K562 (cell line): ENCODE data around the gene NR6A1. TPM values are rescaled to one million over a fixed set of nuclear protein-coding genes. Genes with fewer than 3 reads are reported as not detected.
A peak's percentile ranks its signal among the peaks of the same experiment; 100 is the strongest.

Experiments
- ATAC-seq: fragments of 200-7000 bp; cut with Tn5 transposase; 3 replicates; pipeline ENCODE4 v1.9.1; 2020; ENCODE audit warnings: moderate library complexity
- BruUV-seq: library from RNA; stranded (reverse); fragments of 400-500 nt; replicated peaks from 2 replicates; lab custom pipeline; 2021; lab: Mats Ljungman, UMichigan
- CTCF ChIA-PET: fragments of 300-600 bp; formaldehyde crosslinking; extraction: SDS; loops from one replicate; lab custom pipeline; 2021; ENCODE audit warnings: low intra/inter-chr PET ratio; lab: Yijun Ruan, JAX
- POLR2A ChIA-PET: fragments of 300-600, 350-650 bp; sonication (Branson Sonifier 250); formaldehyde crosslinking; extraction: SDS; loops from one replicate; lab custom pipeline; 2021; ENCODE audit warnings: antibody characterized with exemption, inconsistent platforms; lab: Yijun Ruan, JAX
- DNase-seq, 4 experiments: peaks; one replicate each; pipeline versions ENCODE4 v3.0.0 to v3.0.0-alpha.2; 2011 to 2018; ENCODE audit warnings: low spot score in 3 of 4, mixed read lengths in 3 of 4; ENCODE audit errors: extremely low read depth in 1 of 4
- FAIRE-seq: peaks from 2 replicates; lab custom pipeline; 2011; peaks lifted over from hg19 to GRCh38; lab: Jason Lieb, UNC
- H2AFZ ChIP-seq: 2 replicates; pipeline ENCODE4 v1.6.0; 2011; ENCODE audit warnings: low read depth, low read length, control low read depth, inconsistent platforms
- H3K27ac ChIP-seq: fragments of 200-600 bp; 3 replicates; pipeline ENCODE4 v1.8.0; 2011; ENCODE audit warnings: low read depth, mild to moderate bottlenecking, control low read depth, inconsistent platforms, low read length, moderate library complexity, mixed read lengths; ENCODE audit errors: extremely low read depth
- H3K27me3 ChIP-seq, 2 experiments: fragments of 300-600 bp in 1 of 2; 2 replicates in 1 of 2; 3 replicates in 1 of 2; pipeline versions ENCODE4 v1.6.0 to v1.8.0; 2011; ENCODE audit warnings: inconsistent platforms in 2 of 2, low read length in 2 of 2, mild to moderate bottlenecking in 1 of 2, mixed read lengths in 1 of 2, moderate library complexity in 1 of 2; ENCODE audit not compliant: control insufficient read depth in 2 of 2, insufficient read depth in 2 of 2
- H3K36me3 ChIP-seq: fragments of 300-600 bp; 3 replicates; pipeline ENCODE4 v1.8.0; 2011; ENCODE audit warnings: mild to moderate bottlenecking, low read length, inconsistent platforms; ENCODE audit not compliant: control insufficient read depth, insufficient read depth
- H3K4me1 ChIP-seq, 2 experiments: fragments of 200-600 bp in 1 of 2; replicated peaks in 1 of 2; 2 replicates in 1 of 2; 3 replicates in 1 of 2; pipeline versions ENCODE4 v1.5.1 to v1.8.0; 2011; ENCODE audit warnings: inconsistent platforms in 2 of 2, low read length in 2 of 2, mild to moderate bottlenecking in 1 of 2, mixed read lengths in 1 of 2, moderate library complexity in 1 of 2; ENCODE audit not compliant: control insufficient read depth in 2 of 2, insufficient read depth in 2 of 2
- H3K4me2 ChIP-seq: 2 replicates; pipeline ENCODE4 v1.6.1; 2011; ENCODE audit warnings: low read length, control low read depth, inconsistent platforms, mixed read lengths; ENCODE audit not compliant: insufficient read depth
- H3K4me3 ChIP-seq: fragments of 200-600 bp; sonication (generic), shearing (Covaris generic); 2 replicates; pipeline ENCODE4 v1.5.1; 2016; ENCODE audit warnings: control low read depth, inconsistent platforms
- H3K79me2 ChIP-seq: fragments of 200-600 bp; 3 replicates; pipeline ENCODE4 v1.8.0; 2011; ENCODE audit warnings: low read length, inconsistent platforms; ENCODE audit not compliant: control insufficient read depth, insufficient read depth
- H3K9ac ChIP-seq, 2 experiments: 2 replicates each; pipeline versions ENCODE4 v1.6.0 to v1.6.1; 2011; ENCODE audit warnings: low read depth in 2 of 2, low read length in 2 of 2, control low read depth in 1 of 2, inconsistent platforms in 1 of 2, mild to moderate bottlenecking in 1 of 2, mixed read lengths in 1 of 2; ENCODE audit not compliant: insufficient read depth in 1 of 2
- H3K9me1 ChIP-seq: one replicate; pipeline ENCODE4 v1.6.0; 2011; ENCODE audit warnings: inconsistent platforms, mild to moderate bottlenecking, low read length, moderate library complexity; ENCODE audit not compliant: control insufficient read depth, insufficient read depth
- H3K9me3 ChIP-seq: replicated peaks from 2 replicates; pipeline ENCODE4 v1.5.1; 2011; ENCODE audit warnings: low read depth, low read length, inconsistent platforms; ENCODE audit not compliant: control insufficient read depth, insufficient read depth
- H4K20me1 ChIP-seq: replicated peaks from 2 replicates; pipeline ENCODE4 v1.6.1; 2011; ENCODE audit warnings: low read length, inconsistent platforms, mixed read lengths; ENCODE audit not compliant: control insufficient read depth, insufficient read depth
- BRD9 ChIP-seq: fragments of 450-650 bp; IDR thresholded peaks from 2 replicates; pipeline ENCODE4 v1.6.1; 2018; ENCODE audit warnings: low read depth; ENCODE audit not compliant: partially characterized antibody
- C11orf30 ChIP-seq: fragments of 450-650 bp; IDR thresholded peaks from 2 replicates; pipeline ENCODE4 v1.6.1; 2016; ENCODE audit warnings: low read depth, mild to moderate bottlenecking
- HNRNPK ChIP-seq: fragments of 200-400 bp; formaldehyde crosslinking; IDR thresholded peaks from one replicate; pipeline ENCODE4 v1.6.1; 2018; ENCODE audit warnings: mild to moderate bottlenecking, low read depth, low read length; ENCODE audit not compliant: poor library complexity, severe bottlenecking
- RBM22 ChIP-seq: fragments of 200-400 bp; formaldehyde crosslinking; IDR thresholded peaks from 2 replicates; pipeline ENCODE4 v1.6.1; 2018; ENCODE audit warnings: low read length, low read depth; ENCODE audit not compliant: poor library complexity, severe bottlenecking
- STAT5A ChIP-seq: IDR thresholded peaks from 2 replicates; pipeline ENCODE4 v1.6.1; 2012; ENCODE audit warnings: low read length, inconsistent platforms, borderline replicate concordance
- ZBTB8A ChIP-seq: fragments of 450-650 bp; IDR thresholded peaks from 2 replicates; pipeline ENCODE4 v1.6.1; 2018; ENCODE audit warnings: mild to moderate bottlenecking, moderate library complexity; ENCODE audit not compliant: partially characterized antibody
- ZC3H8 ChIP-seq: fragments of 450-650 bp; IDR thresholded peaks from 2 replicates; pipeline ENCODE4 v1.6.1; 2017
- WGBS: fragments of 100-300 bp; shearing (Covaris generic); methylation state at CpG from one replicate; pipeline ENCODE4 v1.1.6; 2016; ENCODE audit warnings: low coverage, mixed read lengths; ENCODE audit not compliant: insufficient coverage; ENCODE audit errors: missing lambda C conversion rate; 5-methylcytosine and 5-hydroxymethylcytosine counted together
- in situ Hi-C: fragments of 300-500 bp; cut with MboI; formaldehyde crosslinking; loops from 4 replicates; pipeline ENCODE4 v1.15.0; 2018; ENCODE audit warnings: inconsistent platforms, mixed read lengths
- intact Hi-C: fragments of 100-400 bp; cut with micrococcal nuclease; formaldehyde crosslinking; loops from 2 replicates; pipeline ENCODE4 v1.14.2; 2022
- polyA plus RNA-seq, 8 experiments: library from polyadenylated mRNA; depleted of rRNA in 4 of 8; stranded (reverse) in 5 of 8; unstranded in 3 of 8; fragments of >200 nt; fragmentation: Nextera tagmentation in 2 of 8; fragmentation: Illumina TruSeq in 1 of 8; extraction: Ambion mirVana in 2 of 8; extraction: Trizol in 1 of 8; gene quantifications; 2 replicates each; pipeline versions ENCODE4 v1.2.1 to v1.2.3, GENCODE V29; 2011 to 2014; ENCODE audit warnings: inconsistent platforms in 1 of 8, missing spikeins in 1 of 8
- total RNA-seq, 7 experiments: library from RNA; depleted of rRNA in 6 of 7; stranded (reverse); fragments of >200 nt in 6 of 7; fragmentation: Illumina TruSeq in 2 of 7; extraction: Trizol in 2 of 7; gene quantifications; 2 replicates each; pipeline versions ENCODE4 v1.2.1 to v1.2.3, GENCODE V29; 2011 to 2021; ENCODE audit warnings: low replicate concordance in 1 of 7
- TF ChIP-seq, protein P1 (sequence below), 2 experiments: fragments of 200-800 bp in 1 of 2; sonication (Bioruptor generic) in 1 of 2; sonication (generic) in 1 of 2; formaldehyde crosslinking in 1 of 2; IDR thresholded peaks in 1 of 2; conservative IDR thresholded peaks in 1 of 2; 2 replicates each; pipeline versions ENCODE4 v1.5.0 to v1.6.1; 2016 to 2020; ENCODE audit warnings: missing compliant biosample characterization in 1 of 2, missing genetic modification characterization in 1 of 2, missing genetic modification reagents in 1 of 2
- TF ChIP-seq, protein P2 (sequence below): fragments of 250-450 bp; sonication (Bioruptor Pico); IDR thresholded peaks from 2 replicates; pipeline ENCODE4 v1.4.0; 2020; ENCODE audit warnings: mild to moderate bottlenecking, moderate library complexity, borderline replicate concordance
- TF ChIP-seq, protein P3 (sequence below): fragments of 250-450 bp; sonication (Bioruptor Pico); IDR thresholded peaks from 2 replicates; pipeline ENCODE4 v1.4.0; 2020
- TF ChIP-seq, protein P4 (sequence below): fragments of 150-350 bp; conservative IDR thresholded peaks from 2 replicates; pipeline ENCODE4 v1.6.1; 2014; ENCODE audit warnings: low read length

NR6A1 gene
- total and polyA plus RNA-seq, 9 of the 15 experiments (the other 6 are each of a cell fraction or from before 2014, with no cell fraction given), result 9.7 to 55.4 (median 28.3) TPM

DNA sequence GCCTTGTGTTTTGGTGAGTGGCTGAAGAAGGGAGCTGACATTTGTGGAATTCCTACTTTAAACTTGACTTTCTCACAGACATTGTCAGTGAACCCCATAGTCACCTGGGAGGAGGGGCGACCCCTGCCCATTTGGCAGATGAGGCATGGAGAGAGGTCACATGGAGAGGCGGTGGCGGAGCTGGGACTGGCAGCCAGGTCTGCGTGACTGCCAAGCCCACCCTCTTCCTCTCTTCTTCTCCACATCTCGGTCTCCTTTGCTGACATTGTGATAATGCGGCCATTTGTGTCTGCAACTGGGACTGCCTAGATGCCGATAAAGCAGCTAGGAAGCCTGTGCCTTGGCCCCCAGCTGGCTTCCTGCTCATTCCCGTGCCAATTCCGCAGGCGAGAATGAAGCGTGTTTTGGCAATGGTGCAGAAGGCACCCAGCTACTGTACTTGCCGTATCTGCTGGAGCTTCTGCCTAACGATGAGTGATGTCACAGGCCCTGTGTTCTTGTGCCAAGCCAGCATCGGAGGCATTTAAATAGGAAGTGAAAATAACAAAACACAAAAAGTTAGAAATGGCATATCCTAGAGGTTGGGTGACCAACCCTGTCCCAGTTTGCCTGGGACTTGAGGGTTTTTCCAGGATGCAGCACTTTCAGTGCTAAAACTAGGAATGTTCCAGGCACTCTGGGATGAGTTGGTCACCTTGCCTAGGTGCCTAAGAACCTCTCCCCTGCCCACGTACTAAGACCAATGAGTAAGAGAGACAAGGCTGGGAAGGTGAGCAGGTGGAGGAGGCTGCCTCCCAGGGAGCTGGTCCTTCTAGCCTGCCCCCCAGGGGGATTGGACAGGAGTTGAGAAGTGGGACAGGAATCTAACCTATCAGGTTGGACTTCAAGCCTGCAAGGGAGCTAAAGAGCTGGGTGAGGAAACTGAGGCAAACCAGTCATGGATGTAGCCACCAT is 29.5 kb upstream of the NR6A1 start:
- DNase-seq, result no peak
- Histone ChIP-seq H3K27me3 (peaks cover 4 to 29% of the 10 kb centered on the region in 2 experiments; a peak in 3 of 5 replicates), H3K9me3 (no peaks in the 10 kb centered on the region), H2AFZ (no peak overlapping the region), H3K9me1 (no peaks in the 10 kb centered on the region), H3K4me2 (no peak overlapping the region), H3K36me3 (no peaks in the 10 kb centered on the region), H4K20me1 (no peaks in the 10 kb centered on the region), H3K27ac (no peak overlapping the region), H3K4me1 (peaks cover 2 to 15% of the 10 kb centered on the region in 2 experiments; a peak in 2 of 5 replicates), H3K79me2 (no peaks in the 10 kb centered on the region), H3K9ac (peak overlapping the region in 1 of 2 experiments; percentile 24; a peak in 1 of 4 replicates), H3K4me3 (no peak overlapping the region)
- BruUV-seq, result no TSS peak
- WGBS, result 13% methylated on average over 15 of the region's 15 CpGs
- ChIA-PET POLR2A (interaction anchor here (0.6 to 1.2 kb wide), 4 partner anchors 9 to 155 kb away, joined by 3 to 5 read pairs (median 3); partner anchors contain the start of gene ARPC5L), CTCF (no interaction called here)
- intact Hi-C loops, result no loop called here
- FAIRE-seq, result no peak
- no peak for ATAC-seq
- in situ Hi-C loops, result no loop called here
- TF ChIP-seq RBM22, result no peak
- TF ChIP-seq, protein P1, sequence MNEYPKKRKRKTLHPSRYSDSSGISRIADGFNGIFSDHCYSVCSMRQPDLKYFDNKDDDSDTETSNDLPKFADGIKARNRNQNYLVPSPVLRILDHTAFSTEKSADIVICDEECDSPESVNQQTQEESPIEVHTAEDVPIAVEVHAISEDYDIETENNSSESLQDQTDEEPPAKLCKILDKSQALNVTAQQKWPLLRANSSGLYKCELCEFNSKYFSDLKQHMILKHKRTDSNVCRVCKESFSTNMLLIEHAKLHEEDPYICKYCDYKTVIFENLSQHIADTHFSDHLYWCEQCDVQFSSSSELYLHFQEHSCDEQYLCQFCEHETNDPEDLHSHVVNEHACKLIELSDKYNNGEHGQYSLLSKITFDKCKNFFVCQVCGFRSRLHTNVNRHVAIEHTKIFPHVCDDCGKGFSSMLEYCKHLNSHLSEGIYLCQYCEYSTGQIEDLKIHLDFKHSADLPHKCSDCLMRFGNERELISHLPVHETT (CRISPR knock-in tag; conservative IDR thresholded peaks at IDR 0.05 in 1 of 2, IDR thresholded peaks at IDR 0.05 in 1 of 2), result no peak
- TF ChIP-seq BRD9, result no peak
- no peak for TF ChIP-seq STAT5A
- no peak for TF ChIP-seq ZBTB8A
- TF ChIP-seq, protein P2, sequence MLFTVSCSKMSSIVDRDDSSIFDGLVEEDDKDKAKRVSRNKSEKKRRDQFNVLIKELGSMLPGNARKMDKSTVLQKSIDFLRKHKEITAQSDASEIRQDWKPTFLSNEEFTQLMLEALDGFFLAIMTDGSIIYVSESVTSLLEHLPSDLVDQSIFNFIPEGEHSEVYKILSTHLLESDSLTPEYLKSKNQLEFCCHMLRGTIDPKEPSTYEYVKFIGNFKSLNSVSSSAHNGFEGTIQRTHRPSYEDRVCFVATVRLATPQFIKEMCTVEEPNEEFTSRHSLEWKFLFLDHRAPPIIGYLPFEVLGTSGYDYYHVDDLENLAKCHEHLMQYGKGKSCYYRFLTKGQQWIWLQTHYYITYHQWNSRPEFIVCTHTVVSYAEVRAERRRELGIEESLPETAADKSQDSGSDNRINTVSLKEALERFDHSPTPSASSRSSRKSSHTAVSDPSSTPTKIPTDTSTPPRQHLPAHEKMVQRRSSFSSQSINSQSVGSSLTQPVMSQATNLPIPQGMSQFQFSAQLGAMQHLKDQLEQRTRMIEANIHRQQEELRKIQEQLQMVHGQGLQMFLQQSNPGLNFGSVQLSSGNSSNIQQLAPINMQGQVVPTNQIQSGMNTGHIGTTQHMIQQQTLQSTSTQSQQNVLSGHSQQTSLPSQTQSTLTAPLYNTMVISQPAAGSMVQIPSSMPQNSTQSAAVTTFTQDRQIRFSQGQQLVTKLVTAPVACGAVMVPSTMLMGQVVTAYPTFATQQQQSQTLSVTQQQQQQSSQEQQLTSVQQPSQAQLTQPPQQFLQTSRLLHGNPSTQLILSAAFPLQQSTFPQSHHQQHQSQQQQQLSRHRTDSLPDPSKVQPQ (CRISPR knock-in tag), result no peak
- no peak for TF ChIP-seq ZC3H8
- TF ChIP-seq, protein P3, sequence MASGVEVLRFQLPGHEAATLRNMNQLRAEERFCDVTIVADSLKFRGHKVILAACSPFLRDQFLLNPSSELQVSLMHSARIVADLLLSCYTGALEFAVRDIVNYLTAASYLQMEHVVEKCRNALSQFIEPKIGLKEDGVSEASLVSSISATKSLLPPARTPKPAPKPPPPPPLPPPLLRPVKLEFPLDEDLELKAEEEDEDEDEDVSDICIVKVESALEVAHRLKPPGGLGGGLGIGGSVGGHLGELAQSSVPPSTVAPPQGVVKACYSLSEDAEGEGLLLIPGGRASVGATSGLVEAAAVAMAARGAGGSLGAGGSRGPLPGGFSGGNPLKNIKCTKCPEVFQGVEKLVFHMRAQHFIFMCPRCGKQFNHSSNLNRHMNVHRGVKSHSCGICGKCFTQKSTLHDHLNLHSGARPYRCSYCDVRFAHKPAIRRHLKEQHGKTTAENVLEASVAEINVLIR (CRISPR knock-in tag), result no peak
- TF ChIP-seq C11orf30, result no peak
- TF ChIP-seq, protein P4, sequence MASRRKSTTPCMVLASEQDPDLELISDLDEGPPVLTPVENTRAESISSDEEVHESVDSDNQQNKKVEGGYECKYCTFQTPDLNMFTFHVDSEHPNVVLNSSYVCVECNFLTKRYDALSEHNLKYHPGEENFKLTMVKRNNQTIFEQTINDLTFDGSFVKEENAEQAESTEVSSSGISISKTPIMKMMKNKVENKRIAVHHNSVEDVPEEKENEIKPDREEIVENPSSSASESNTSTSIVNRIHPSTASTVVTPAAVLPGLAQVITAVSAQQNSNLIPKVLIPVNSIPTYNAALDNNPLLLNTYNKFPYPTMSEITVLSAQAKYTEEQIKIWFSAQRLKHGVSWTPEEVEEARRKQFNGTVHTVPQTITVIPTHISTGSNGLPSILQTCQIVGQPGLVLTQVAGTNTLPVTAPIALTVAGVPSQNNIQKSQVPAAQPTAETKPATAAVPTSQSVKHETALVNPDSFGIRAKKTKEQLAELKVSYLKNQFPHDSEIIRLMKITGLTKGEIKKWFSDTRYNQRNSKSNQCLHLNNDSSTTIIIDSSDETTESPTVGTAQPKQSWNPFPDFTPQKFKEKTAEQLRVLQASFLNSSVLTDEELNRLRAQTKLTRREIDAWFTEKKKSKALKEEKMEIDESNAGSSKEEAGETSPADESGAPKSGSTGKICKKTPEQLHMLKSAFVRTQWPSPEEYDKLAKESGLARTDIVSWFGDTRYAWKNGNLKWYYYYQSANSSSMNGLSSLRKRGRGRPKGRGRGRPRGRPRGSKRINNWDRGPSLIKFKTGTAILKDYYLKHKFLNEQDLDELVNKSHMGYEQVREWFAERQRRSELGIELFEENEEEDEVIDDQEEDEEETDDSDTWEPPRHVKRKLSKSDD, result no peak
- no peak for TF ChIP-seq HNRNPK
